ENCODE results near the gene SCYGR6. TPM values are rescaled to one million over a fixed set of nuclear protein-coding genes. Genes with fewer than 3 reads are reported as not detected.

SCYGR6 gene
- total RNA-seq, 3 donors from 2014 or later (not counting 1 experiment from before 2014, with no cell fraction given) = not detected

DNA sequence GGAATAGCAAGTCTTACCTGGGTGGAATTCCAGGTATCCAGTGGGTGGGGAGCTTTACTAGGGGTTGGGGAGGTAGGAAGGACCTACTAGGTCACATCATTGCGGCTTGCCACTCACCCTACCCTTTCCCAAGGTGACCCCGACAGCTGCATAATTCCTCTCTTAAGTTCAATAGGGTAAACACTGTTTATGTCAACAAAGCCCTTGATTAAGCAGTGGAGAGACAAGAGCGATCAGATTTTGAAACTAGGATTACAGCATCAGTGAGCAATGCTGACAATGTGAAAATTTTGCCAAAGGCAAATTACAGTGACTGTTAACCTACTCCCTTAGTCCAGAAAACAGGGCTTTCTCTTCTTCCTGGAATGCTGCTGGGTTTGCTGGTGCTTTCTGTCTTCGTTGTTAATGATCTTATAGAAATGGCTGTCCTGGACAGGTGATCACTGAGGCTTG, 21.3 kb downstream of the SCYGR6 start:
- Histone ChIP-seq H3K36me3 (ENCODE audit: control insufficient read depth, insufficient read depth, low read length) (no peaks in the 10 kb centered on the region), H3K4me3 (ENCODE audit: low read length) (no peak overlapping the region), H3K27ac (ENCODE audit: low read length) (no peak overlapping the region), H3K9me3 (ENCODE audit: control insufficient read depth, insufficient read depth, low read length) (no peaks in the 10 kb centered on the region), H3K4me1 (ENCODE audit: control insufficient read depth, insufficient read depth, low read length) (no peaks in the 10 kb centered on the region), H3K27me3 (ENCODE audit: control insufficient read depth, insufficient read depth, low read length) (no peaks in the 10 kb centered on the region)
- no peak overlapping the region for H3K27ac Mint-ChIP-seq
- H3K4me1 Mint-ChIP-seq = no peaks in the 10 kb centered on the region
- 90% methylated on average over 4 of the region's 4 CpGs for whole genome bisulfite sequencing (ENCODE audit: insufficient coverage)
- H3K4me3 Mint-ChIP-seq = no peak overlapping the region
- no peaks in the 10 kb centered on the region for H3K36me3 Mint-ChIP-seq
- TF ChIP-seq, protein P1, sequence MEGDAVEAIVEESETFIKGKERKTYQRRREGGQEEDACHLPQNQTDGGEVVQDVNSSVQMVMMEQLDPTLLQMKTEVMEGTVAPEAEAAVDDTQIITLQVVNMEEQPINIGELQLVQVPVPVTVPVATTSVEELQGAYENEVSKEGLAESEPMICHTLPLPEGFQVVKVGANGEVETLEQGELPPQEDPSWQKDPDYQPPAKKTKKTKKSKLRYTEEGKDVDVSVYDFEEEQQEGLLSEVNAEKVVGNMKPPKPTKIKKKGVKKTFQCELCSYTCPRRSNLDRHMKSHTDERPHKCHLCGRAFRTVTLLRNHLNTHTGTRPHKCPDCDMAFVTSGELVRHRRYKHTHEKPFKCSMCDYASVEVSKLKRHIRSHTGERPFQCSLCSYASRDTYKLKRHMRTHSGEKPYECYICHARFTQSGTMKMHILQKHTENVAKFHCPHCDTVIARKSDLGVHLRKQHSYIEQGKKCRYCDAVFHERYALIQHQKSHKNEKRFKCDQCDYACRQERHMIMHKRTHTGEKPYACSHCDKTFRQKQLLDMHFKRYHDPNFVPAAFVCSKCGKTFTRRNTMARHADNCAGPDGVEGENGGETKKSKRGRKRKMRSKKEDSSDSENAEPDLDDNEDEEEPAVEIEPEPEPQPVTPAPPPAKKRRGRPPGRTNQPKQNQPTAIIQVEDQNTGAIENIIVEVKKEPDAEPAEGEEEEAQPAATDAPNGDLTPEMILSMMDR (IDR thresholded peaks at IDR 0.05) = no peak
- peaks cover 0 to 2% of the 10 kb centered on the region in 2 donors for H3K27me3 Mint-ChIP-seq (ENCODE audit: low read depth in 2 of 2)
- ATAC-seq (no peak), DNase-seq (no peak)
- intact Hi-C loops (cut with micrococcal nuclease) = no loop called here
- H3K9me3 Mint-ChIP-seq = no peaks in the 10 kb centered on the region

DNA sequence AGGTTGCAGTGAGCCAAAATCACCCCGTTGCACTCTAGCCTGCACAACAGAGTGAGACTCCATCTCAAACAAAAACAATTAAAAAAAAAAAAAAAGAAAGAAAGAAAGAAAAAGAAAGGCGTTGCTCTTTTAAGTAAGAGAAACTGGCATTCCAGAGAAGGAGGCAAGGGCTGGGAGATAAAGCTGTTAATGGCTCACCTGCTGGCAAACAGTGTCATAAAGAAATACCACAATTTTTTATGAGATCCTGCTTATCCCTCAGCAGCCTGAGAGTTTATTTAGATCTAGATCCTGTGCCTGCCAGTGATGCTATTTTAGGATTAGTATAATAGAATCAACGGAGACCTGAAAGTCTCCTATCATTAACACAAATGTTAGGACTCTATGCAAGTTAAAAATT, 23.0 kb downstream of the SCYGR6 start:
- no peaks in the 10 kb centered on the region for H3K36me3 Mint-ChIP-seq
- TF ChIP-seq, protein P1 (IDR thresholded peaks at IDR 0.05) = no peak
- H3K27ac Mint-ChIP-seq = no peak overlapping the region
- intact Hi-C loops (cut with micrococcal nuclease) = no loop called here
- Histone ChIP-seq H3K36me3 (ENCODE audit: control insufficient read depth, insufficient read depth, low read length) (no peaks in the 10 kb centered on the region), H3K4me1 (ENCODE audit: control insufficient read depth, insufficient read depth, low read length) (no peaks in the 10 kb centered on the region), H3K27ac (ENCODE audit: low read length) (no peak overlapping the region), H3K4me3 (ENCODE audit: low read length) (no peak overlapping the region), H3K9me3 (ENCODE audit: control insufficient read depth, insufficient read depth, low read length) (no peaks in the 10 kb centered on the region), H3K27me3 (ENCODE audit: control insufficient read depth, insufficient read depth, low read length) (no peaks in the 10 kb centered on the region)
- ATAC-seq (no peak), DNase-seq (no peak)
- no peaks in the 10 kb centered on the region for H3K9me3 Mint-ChIP-seq
- no peaks in the 10 kb centered on the region for H3K4me1 Mint-ChIP-seq
- WGBS (ENCODE audit: insufficient coverage) = 80% methylated on average over 1 of the region's 3 CpGs
- no peak overlapping the region for H3K4me3 Mint-ChIP-seq
- peaks cover 0 to 2% of the 10 kb centered on the region in 2 donors for H3K27me3 Mint-ChIP-seq (ENCODE audit: low read depth in 2 of 2)

DNA sequence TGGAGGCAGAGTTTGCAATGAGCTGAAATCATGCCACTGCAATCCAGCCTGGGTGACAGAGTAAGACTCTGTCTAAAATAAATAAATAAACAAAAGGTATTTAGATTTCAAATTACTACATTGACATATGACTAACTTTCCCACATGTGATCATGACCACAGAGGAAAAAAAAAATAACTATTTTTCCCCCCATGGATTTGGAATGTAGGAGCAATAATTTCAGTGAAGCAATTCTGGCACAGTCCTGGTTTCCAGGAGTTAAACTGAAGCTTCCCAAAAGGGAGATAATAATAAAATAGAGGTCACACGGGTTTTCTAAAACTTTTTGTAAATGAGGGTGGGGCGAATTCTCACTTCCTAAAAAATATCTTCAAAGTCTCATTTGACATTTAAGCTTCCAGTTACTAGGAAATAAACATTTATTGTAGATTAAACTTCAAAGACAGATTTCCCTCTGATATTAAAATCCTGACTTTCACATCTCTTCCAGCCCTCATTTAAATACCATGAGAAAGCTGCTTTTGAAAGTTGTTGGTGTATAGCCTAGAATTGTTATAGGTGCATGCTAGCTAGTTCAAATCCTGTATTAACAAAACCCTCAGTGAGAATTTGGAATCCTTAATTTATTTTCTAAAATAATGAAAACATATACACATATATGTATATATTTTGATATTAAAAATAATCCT, 27.4 kb downstream of the SCYGR6 start:
- Histone ChIP-seq H3K4me3 (ENCODE audit: low read length) (no peak overlapping the region), H3K4me1 (ENCODE audit: control insufficient read depth, insufficient read depth, low read length) (no peaks in the 10 kb centered on the region), H3K27me3 (ENCODE audit: control insufficient read depth, insufficient read depth, low read length) (no peaks in the 10 kb centered on the region), H3K27ac (ENCODE audit: low read length) (no peak overlapping the region), H3K36me3 (ENCODE audit: control insufficient read depth, insufficient read depth, low read length) (no peaks in the 10 kb centered on the region), H3K9me3 (ENCODE audit: control insufficient read depth, insufficient read depth, low read length) (no peaks in the 10 kb centered on the region)
- WGBS (ENCODE audit: insufficient coverage) = no CpG with 5 or more reads among the region's 2 CpGs
- Mint-ChIP-seq H3K27me3 (ENCODE audit: low read depth in 2 of 2) (peaks cover 6 to 15% of the 10 kb centered on the region in 2 donors), H3K4me1 (no peaks in the 10 kb centered on the region), H3K36me3 (no peaks in the 10 kb centered on the region), H3K27ac (no peak overlapping the region), H3K9me3 (no peaks in the 10 kb centered on the region), H3K4me3 (no peak overlapping the region)
- ATAC-seq = no peak
- TF ChIP-seq, protein P1 (IDR thresholded peaks at IDR 0.05) = no peak
- no peak for DNase-seq
- intact Hi-C loops (cut with micrococcal nuclease) = no loop called here

DNA sequence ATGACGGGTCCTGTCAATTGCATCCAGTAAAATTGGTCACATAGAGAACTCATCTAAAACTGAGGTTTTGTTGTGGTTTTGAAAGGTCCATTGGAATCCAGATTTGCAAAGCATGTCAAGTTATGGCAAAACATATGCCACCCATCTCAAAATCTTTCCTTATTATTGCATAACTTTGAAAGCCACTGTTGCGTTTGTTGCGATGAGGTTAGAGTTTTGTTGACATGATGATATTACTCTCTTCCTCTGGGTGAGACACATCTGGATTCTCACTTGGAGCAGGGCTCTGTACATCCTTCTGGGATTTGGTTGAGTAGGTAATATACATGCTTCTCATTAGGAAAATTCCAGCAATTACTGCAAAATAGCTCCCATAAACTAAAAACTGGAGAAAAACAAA, 37.4 kb downstream of the SCYGR6 start:
- Mint-ChIP-seq H3K27ac (no peak overlapping the region), H3K4me1 (no peaks in the 10 kb centered on the region), H3K4me3 (no peak overlapping the region), H3K27me3 (ENCODE audit: low read depth in 2 of 2) (peaks cover 6 to 9% of the 10 kb centered on the region in 2 donors), H3K9me3 (no peaks in the 10 kb centered on the region), H3K36me3 (no peaks in the 10 kb centered on the region)
- TF ChIP-seq, protein P1 (IDR thresholded peaks at IDR 0.05) = no peak
- intact Hi-C loops (cut with micrococcal nuclease) = no loop called here
- WGBS (ENCODE audit: insufficient coverage) = 89% methylated on average over 1 of the region's 3 CpGs
- Histone ChIP-seq H3K27ac (ENCODE audit: low read length) (no peak overlapping the region), H3K4me3 (ENCODE audit: low read length) (no peak overlapping the region), H3K4me1 (ENCODE audit: control insufficient read depth, insufficient read depth, low read length) (no peaks in the 10 kb centered on the region), H3K9me3 (ENCODE audit: control insufficient read depth, insufficient read depth, low read length) (no peaks in the 10 kb centered on the region), H3K36me3 (ENCODE audit: control insufficient read depth, insufficient read depth, low read length) (no peaks in the 10 kb centered on the region), H3K27me3 (ENCODE audit: control insufficient read depth, insufficient read depth, low read length) (no peaks in the 10 kb centered on the region)
- ATAC-seq = no peak
- DNase-seq = no peak

Measured in natural killer cell (primary cell).